Measurements from ENCODE around the gene BTG2.

GRCh38 chr1:203290261-203291089 lies 14.8 kb upstream of the BTG2 start:
- TF ChIP-seq EZH2 (IDR thresholded peaks at IDR 0.05; ENCODE audit: insufficient read depth, poor library complexity, severe bottlenecking) (no peak), EZH2phosphoT487 (IDR thresholded peaks at IDR 0.05; ENCODE audit: insufficient read depth, low read depth) (no peak)
